ENCODE results near the gene GPC3. TPM values are rescaled to one million over a fixed set of nuclear protein-coding genes. Genes with fewer than 3 reads are reported as not detected.

Gene GPC3
- total RNA-seq, 2 experiments from 2014 or later = 0.43 to 0.49 TPM

DNA sequence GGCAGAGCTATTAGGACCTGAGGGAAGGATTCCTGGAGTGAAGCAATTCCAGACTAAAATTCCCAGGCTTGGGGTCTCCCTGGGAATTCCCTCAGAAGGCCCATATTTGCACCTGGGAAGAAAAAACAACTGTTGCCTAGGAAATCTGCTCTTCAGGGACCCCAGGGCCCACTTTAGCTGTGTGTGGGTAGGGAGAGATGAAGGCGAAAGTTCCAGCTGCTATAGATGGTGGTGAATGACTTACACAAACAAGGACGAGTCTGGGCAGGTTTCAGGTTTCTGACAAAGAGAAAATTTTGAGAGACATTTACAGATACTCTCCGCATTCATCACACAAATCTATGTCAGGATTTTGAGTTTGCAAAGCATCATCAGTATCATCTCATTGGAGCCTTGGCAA, 126.1 kb downstream of the GPC3 start:
- CTCF ChIA-PET = no interaction called here
- Mint-ChIP-seq H3K4me3 (no peak overlapping the region), H3K9me3 (no peaks in the 10 kb centered on the region), H3K4me1 (ENCODE audit: low read depth) (no peaks in the 10 kb centered on the region), H3K27ac (no peak overlapping the region), H3K27me3 (ENCODE audit: low read depth) (no peaks in the 10 kb centered on the region), H3K36me3 (ENCODE audit: low read depth) (no peaks in the 10 kb centered on the region)
- intact Hi-C loops (cut with micrococcal nuclease) = no loop called here
- no peak for DNase-seq

GRCh38 chrX:133857640-133858269, 127.6 kb downstream of the GPC3 start:
- H3K4me1 Mint-ChIP-seq (ENCODE audit: low read depth) = no peaks in the 10 kb centered on the region
- CTCF ChIA-PET = interaction anchor here (0.7 to 1.1 kb wide), 2 partner anchors 19 to 329 kb away, joined by 3 to 4 read pairs; no protein-coding TSS in a partner anchor
- no peak overlapping the region for H3K4me3 Mint-ChIP-seq
- no peaks in the 10 kb centered on the region for H3K36me3 Mint-ChIP-seq (ENCODE audit: low read depth)
- no peak for DNase-seq
- intact Hi-C loops (cut with micrococcal nuclease) = no loop called here
- H3K27me3 Mint-ChIP-seq (ENCODE audit: low read depth) = no peaks in the 10 kb centered on the region
- no peaks in the 10 kb centered on the region for H3K9me3 Mint-ChIP-seq
- H3K27ac Mint-ChIP-seq = no peak overlapping the region

GRCh38 chrX:133856819-133857218, 128.6 kb downstream of the GPC3 start:
- no peaks in the 10 kb centered on the region for H3K27me3 Mint-ChIP-seq (ENCODE audit: low read depth)
- DNase-seq = no peak
- CTCF ChIA-PET = interaction anchor here (1.1 kb wide), 1 partner anchor 18 kb away, joined by 4 read pairs; no protein-coding TSS in a partner anchor
- no peak overlapping the region for H3K27ac Mint-ChIP-seq
- intact Hi-C loops (cut with micrococcal nuclease) = no loop called here
- no peak overlapping the region for H3K4me3 Mint-ChIP-seq
- no peaks in the 10 kb centered on the region for H3K9me3 Mint-ChIP-seq
- no peaks in the 10 kb centered on the region for H3K4me1 Mint-ChIP-seq (ENCODE audit: low read depth)
- no peaks in the 10 kb centered on the region for H3K36me3 Mint-ChIP-seq (ENCODE audit: low read depth)

- Mint-ChIP-seq H3K27me3 (ENCODE audit: low read depth) (no peaks in the 10 kb centered on the region), H3K36me3 (ENCODE audit: low read depth) (no peaks in the 10 kb centered on the region), H3K4me1 (ENCODE audit: low read depth) (no peaks in the 10 kb centered on the region), H3K27ac (no peak overlapping the region), H3K4me3 (no peak overlapping the region), H3K9me3 (no peaks in the 10 kb centered on the region)
- CTCF ChIA-PET = no interaction called here
- intact Hi-C loops (cut with micrococcal nuclease) = no loop called here
- no peak for DNase-seq
Observed at GRCh38 chrX:133854290-133854689, 131.1 kb downstream of the GPC3 start.

DNA sequence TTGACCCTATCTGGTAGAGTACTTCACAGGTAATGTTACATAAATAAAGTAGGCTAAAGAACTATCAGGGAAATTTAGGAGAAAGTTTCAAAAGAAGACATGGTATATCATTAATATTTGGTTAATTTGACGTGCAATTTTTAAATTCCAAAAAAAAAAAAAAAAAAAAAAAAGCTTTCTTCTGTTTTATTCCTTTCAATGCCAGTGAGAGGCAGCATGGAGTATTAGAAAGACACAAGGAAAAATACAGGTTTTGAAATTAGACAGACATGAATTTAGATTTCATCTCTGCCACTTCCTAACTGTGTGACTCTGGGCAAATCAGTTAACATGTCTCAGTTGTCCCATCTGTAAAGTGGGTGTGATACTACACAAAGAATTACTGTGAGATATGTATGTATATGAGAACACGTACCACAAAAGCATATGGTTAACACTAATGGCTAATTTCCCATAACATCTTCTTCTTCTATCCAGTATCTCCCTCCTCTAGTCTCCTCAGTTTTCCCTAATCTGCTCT, 132.5 kb downstream of the GPC3 start:
- H3K9me3 Mint-ChIP-seq = no peaks in the 10 kb centered on the region
- no peaks in the 10 kb centered on the region for H3K36me3 Mint-ChIP-seq (ENCODE audit: low read depth)
- intact Hi-C loops (cut with micrococcal nuclease) = no loop called here
- CTCF ChIA-PET = interaction anchor here (1.1 to 1.2 kb wide), 2 partner anchors 60 to 174 kb away, joined by 3 to 5 read pairs; no protein-coding TSS in a partner anchor
- H3K4me3 Mint-ChIP-seq = no peak overlapping the region
- no peak overlapping the region for H3K27ac Mint-ChIP-seq
- no peaks in the 10 kb centered on the region for H3K4me1 Mint-ChIP-seq (ENCODE audit: low read depth)
- H3K27me3 Mint-ChIP-seq (ENCODE audit: low read depth) = no peaks in the 10 kb centered on the region
- DNase-seq = no peak

DNA sequence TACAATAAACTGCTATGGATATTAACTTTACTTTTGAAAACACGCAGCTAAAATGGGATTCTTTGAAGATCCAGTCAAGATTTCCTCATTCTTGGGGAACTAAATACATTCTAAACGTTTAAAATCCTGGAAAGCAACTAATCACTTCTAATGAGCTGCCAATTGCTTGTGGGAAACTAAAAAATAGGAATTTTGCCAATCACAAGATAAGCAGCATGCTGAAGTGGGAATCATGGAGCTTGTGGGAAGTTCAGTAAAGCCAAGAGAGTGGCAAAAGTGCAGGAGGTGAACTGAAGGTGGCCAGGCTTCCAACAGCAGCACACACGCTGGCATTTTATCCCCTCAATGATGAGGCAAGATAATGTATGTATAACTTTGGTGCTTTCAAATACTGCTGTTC, 133.0 kb downstream of the GPC3 start:
- intact Hi-C loops (cut with micrococcal nuclease) = no loop called here
- CTCF ChIA-PET = interaction anchor here (1.1 to 1.2 kb wide), 2 partner anchors 60 to 174 kb away, joined by 3 to 5 read pairs; no protein-coding TSS in a partner anchor
- H3K27me3 Mint-ChIP-seq (ENCODE audit: low read depth) = no peaks in the 10 kb centered on the region
- DNase-seq = no peak
- H3K4me1 Mint-ChIP-seq (ENCODE audit: low read depth) = no peaks in the 10 kb centered on the region
- H3K36me3 Mint-ChIP-seq (ENCODE audit: low read depth) = no peaks in the 10 kb centered on the region
- H3K4me3 Mint-ChIP-seq = no peak overlapping the region
- H3K9me3 Mint-ChIP-seq = no peaks in the 10 kb centered on the region
- H3K27ac Mint-ChIP-seq = no peak overlapping the region

DNA sequence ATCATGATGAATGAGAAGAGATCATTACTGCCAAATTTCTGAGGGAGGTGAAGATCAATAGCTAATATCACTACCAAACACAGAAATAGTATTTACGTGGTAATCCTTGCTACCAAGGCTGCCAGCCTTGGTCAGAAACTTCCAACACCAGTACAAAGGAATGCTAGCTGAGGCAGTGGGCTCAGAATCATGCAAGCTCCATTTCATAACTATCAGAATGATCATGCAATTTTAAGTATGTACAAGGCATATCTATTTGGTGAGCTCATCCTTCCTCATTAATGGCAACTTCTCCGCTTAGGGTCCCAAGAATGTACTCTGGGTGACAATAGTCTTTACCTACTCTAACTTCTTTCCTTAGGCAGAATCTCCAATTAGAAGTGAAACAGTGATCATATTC, 135.0 kb downstream of the GPC3 start:
- no peak for DNase-seq
- Mint-ChIP-seq H3K36me3 (ENCODE audit: low read depth) (no peaks in the 10 kb centered on the region), H3K9me3 (no peaks in the 10 kb centered on the region), H3K27ac (no peak overlapping the region), H3K4me1 (ENCODE audit: low read depth) (no peaks in the 10 kb centered on the region), H3K4me3 (no peak overlapping the region), H3K27me3 (ENCODE audit: low read depth) (no peaks in the 10 kb centered on the region)
- CTCF ChIA-PET = interaction anchor here (1.5 kb wide), 1 partner anchor 13 kb away, joined by 3 read pairs; no protein-coding TSS in a partner anchor
- intact Hi-C loops (cut with micrococcal nuclease) = no loop called here

DNA sequence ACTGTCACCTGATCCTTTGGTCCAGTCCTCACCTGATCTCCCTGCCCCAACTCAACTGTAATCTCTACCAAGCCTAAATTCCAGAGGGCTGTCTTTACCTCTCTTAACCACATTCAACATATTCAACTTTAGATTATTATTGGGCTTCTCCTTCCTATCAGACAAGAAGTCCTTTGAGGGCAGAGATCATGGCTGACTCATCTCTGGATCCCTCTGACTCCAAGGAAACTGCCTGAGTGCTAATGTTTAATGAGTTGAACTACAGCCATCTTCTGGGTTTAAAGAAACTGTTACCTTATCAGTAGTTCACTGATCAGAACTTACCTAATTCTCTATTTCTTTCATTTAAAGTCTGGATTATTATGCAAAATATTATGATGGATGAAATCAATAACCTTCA, 135.7 kb downstream of the GPC3 start:
- Mint-ChIP-seq H3K4me3 (no peak overlapping the region), H3K9me3 (no peaks in the 10 kb centered on the region), H3K27ac (no peak overlapping the region), H3K4me1 (ENCODE audit: low read depth) (no peaks in the 10 kb centered on the region), H3K27me3 (ENCODE audit: low read depth) (no peaks in the 10 kb centered on the region), H3K36me3 (ENCODE audit: low read depth) (no peaks in the 10 kb centered on the region)
- intact Hi-C loops (cut with micrococcal nuclease) = no loop called here
- DNase-seq = no peak
- CTCF ChIA-PET = no interaction called here

DNA sequence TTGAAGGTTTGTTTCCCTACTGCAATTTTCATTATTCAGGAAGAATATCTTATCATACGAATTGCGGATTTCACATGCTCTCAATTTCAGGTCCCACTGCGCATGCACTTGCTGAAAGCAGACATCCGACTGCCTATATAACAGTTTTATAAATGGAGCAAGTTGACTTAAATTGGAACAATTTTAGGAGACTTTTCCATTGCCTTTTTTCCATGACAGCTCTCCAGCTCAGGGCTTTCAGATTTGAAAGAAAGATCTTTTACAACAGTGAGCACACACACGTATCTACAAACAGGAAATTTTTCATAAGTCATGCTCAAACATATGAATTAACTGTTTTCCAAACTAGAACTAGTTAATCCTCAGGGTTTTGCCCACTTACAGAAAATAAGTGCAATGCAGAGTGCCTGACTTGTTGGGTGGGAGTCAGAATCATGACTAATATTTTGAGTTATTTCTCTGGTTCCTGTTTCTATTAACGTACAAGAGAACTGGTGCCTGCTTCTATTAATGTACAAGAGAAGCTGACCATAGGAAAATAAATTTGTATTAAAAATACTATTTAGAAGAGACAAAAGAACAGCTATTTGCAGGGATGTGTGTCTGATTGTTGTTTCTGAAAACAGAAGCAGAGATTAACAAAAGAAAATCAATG, 137.9 kb downstream of the GPC3 start:
- H3K4me3 Mint-ChIP-seq = no peak overlapping the region
- no peaks in the 10 kb centered on the region for H3K4me1 Mint-ChIP-seq (ENCODE audit: low read depth)
- H3K36me3 Mint-ChIP-seq (ENCODE audit: low read depth) = no peaks in the 10 kb centered on the region
- CTCF ChIA-PET = no interaction called here
- no peaks in the 10 kb centered on the region for H3K9me3 Mint-ChIP-seq
- H3K27me3 Mint-ChIP-seq (ENCODE audit: low read depth) = no peaks in the 10 kb centered on the region
- DNase-seq = no peak
- intact Hi-C loops (cut with micrococcal nuclease) = no loop called here
- no peak overlapping the region for H3K27ac Mint-ChIP-seq

- no peaks in the 10 kb centered on the region for H3K9me3 Mint-ChIP-seq
- no peaks in the 10 kb centered on the region for H3K36me3 Mint-ChIP-seq (ENCODE audit: low read depth)
- intact Hi-C loops (cut with micrococcal nuclease) = no loop called here
- H3K4me3 Mint-ChIP-seq = no peak overlapping the region
- no peaks in the 10 kb centered on the region for H3K4me1 Mint-ChIP-seq (ENCODE audit: low read depth)
- no peak for DNase-seq
- H3K27me3 Mint-ChIP-seq (ENCODE audit: low read depth) = no peaks in the 10 kb centered on the region
- CTCF ChIA-PET = interaction anchor here (0.5 kb wide), 1 partner anchor 169 kb away, joined by 4 read pairs; no protein-coding TSS in a partner anchor
- no peak overlapping the region for H3K27ac Mint-ChIP-seq
Observed at GRCh38 chrX:133846311-133846710, 139.1 kb downstream of the GPC3 start.

- Mint-ChIP-seq H3K27me3 (ENCODE audit: low read depth) (no peaks in the 10 kb centered on the region), H3K4me3 (no peak overlapping the region), H3K27ac (no peak overlapping the region), H3K9me3 (no peaks in the 10 kb centered on the region), H3K4me1 (ENCODE audit: low read depth) (no peaks in the 10 kb centered on the region), H3K36me3 (ENCODE audit: low read depth) (no peaks in the 10 kb centered on the region)
- CTCF ChIA-PET = interaction anchor here (0.9 kb wide), 1 partner anchor 48 kb away, joined by 3 read pairs; no protein-coding TSS in a partner anchor
- intact Hi-C loops (cut with micrococcal nuclease) = loop anchor here (5.0 kb wide), 1 partner anchor 82 kb away; no protein-coding TSS in a partner anchor
- no peak for DNase-seq
Observed at GRCh38 chrX:133840415-133840814, 145.0 kb downstream of the GPC3 start.

DNA sequence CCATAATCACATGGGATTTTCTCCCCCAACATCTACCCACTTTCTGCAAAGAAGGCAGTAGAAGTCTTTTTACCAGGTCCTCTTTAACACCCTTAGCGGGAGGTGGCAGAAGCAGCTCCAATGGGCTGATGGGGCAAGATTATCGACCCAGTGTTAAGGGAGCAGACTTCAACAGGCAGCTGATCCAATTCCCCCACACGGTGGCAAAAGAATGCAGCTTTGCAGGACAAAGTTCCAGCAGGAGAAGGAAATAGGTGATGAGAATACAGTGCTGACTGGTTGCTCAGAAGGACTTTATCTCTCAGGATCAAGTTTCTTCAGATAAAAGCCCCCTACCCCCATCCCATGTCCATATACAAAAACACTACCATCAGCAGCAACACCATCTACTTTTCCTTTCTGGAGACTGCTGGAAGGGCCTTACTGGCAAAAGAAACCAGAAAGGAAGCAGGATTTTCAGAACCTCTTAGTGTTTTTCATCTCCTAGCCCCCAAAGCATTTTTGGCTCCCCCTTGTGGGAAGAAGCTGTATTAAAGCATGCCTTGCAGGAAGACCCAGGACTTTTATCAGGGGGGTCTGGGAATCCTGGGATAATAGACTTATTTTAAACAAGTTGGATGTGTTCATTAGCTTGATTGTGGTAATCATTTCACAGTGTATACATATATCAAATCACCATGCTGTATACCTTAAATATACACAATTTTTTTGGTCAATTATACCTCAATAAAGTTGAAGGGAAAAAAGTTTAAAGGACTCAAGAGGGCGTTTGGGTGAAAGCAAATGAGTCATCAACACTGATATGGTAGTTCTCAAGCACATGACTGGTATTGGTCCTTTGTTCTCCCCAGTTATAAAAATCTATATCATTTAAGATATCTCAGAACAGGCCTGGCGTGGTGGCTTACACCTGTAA, 146.4 kb downstream of the GPC3 start:
- H3K27ac Mint-ChIP-seq = no peak overlapping the region
- H3K4me1 Mint-ChIP-seq (ENCODE audit: low read depth) = no peaks in the 10 kb centered on the region
- no peaks in the 10 kb centered on the region for H3K36me3 Mint-ChIP-seq (ENCODE audit: low read depth)
- CTCF ChIA-PET = interaction anchor here (0.8 to 1.3 kb wide), 3 partner anchors 12 to 18 kb away, joined by 3 to 4 read pairs (median 3); no protein-coding TSS in a partner anchor
- no peaks in the 10 kb centered on the region for H3K9me3 Mint-ChIP-seq
- no peaks in the 10 kb centered on the region for H3K27me3 Mint-ChIP-seq (ENCODE audit: low read depth)
- intact Hi-C loops (cut with micrococcal nuclease) = loop anchor here (5.0 kb wide), 1 partner anchor 188 kb away; no protein-coding TSS in a partner anchor
- H3K4me3 Mint-ChIP-seq = no peak overlapping the region
- peak; percentile 45 for DNase-seq
